Effector memory CD8-positive, alpha-beta T cell (primary cell): ENCODE results near the gene IPO9.
A peak's percentile ranks its signal among the peaks of the same experiment; 100 is the strongest.

Source experiments
- ATAC-seq: fragments of 150-1000 bp; cut with Tn5 transposase; replicated peaks from 2 replicates; pipeline ENCODE4 v1.10.0; 2021; ENCODE audit warnings: mild to moderate bottlenecking, moderate library complexity
- DNase-seq, 3 experiments: peaks; one replicate each; pipeline ENCODE4 v3.0.0; 2021
- H3K27ac Mint-ChIP-seq, 2 donors: one replicate each; pipeline ENCODE4 v1.8.0; 2022; ENCODE audit warnings: mild to moderate bottlenecking in 2 of 2, mixed read lengths in 2 of 2, moderate library complexity in 2 of 2
- H3K27me3 Mint-ChIP-seq, 2 donors: one replicate each; pipeline ENCODE4 v1.8.0; 2022; ENCODE audit warnings: mixed read lengths in 2 of 2
- H3K36me3 Mint-ChIP-seq: one replicate; pipeline ENCODE4 v1.8.0; 2022; ENCODE audit warnings: mild to moderate bottlenecking, moderate library complexity, mixed read lengths; ENCODE audit not compliant: insufficient read depth
- H3K4me1 Mint-ChIP-seq, 2 donors: one replicate each; pipeline ENCODE4 v1.8.0; 2022; ENCODE audit warnings: low read depth in 2 of 2, mixed read lengths in 2 of 2
- H3K4me3 Mint-ChIP-seq, 2 donors: one replicate each; pipeline ENCODE4 v1.8.0; 2022; ENCODE audit warnings: mild to moderate bottlenecking in 2 of 2, mixed read lengths in 2 of 2, moderate library complexity in 2 of 2
- H3K9me3 Mint-ChIP-seq, 2 donors: one replicate each; pipeline ENCODE4 v1.8.0; 2022; ENCODE audit warnings: mixed read lengths in 2 of 2

Gene IPO9

DNA sequence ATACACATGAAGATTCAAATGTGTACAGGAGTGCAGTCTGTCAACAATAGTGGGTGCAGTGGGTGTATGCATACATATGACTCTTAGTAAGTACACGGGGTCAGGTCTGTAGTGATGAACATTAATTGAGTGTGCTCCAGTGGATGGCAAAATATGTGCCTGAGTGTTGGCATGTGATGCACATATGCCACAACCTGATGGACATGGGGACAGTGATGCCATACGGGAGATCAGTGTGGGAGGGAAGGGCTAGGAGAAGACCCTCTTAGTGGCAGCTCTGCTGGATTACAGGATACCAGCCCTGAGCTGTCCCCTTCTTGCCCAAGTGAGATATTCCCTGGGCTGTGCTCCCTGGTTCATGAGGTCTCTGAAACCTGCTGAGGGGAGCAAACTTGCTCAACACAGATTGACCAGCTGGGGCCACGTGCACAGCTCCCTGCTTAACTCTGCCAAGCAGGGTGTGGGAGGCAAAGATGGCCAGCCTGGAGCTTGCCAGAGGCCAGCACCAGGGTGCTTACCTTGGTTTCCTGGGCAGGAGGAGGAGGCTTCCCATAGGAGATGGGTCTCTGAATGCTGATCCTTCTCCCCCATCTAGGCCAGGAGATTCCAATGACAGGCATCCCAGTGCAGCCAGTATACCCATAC, 62.0 kb downstream of the IPO9 start:
- H3K4me3 Mint-ChIP-seq, result no peak overlapping the region
- ATAC-seq (no peak), DNase-seq (no peak)
- no peaks in the 10 kb centered on the region for H3K36me3 Mint-ChIP-seq
- peaks cover 59 to 66% of the 10 kb centered on the region in 2 donors for H3K27me3 Mint-ChIP-seq
- peaks cover 4 to 7% of the 10 kb centered on the region in 2 donors for H3K4me1 Mint-ChIP-seq
- H3K9me3 Mint-ChIP-seq, result no peaks in the 10 kb centered on the region
- H3K27ac Mint-ChIP-seq, result no peak overlapping the region

- Mint-ChIP-seq H3K27me3 (peaks cover 57 to 66% of the 10 kb centered on the region in 2 donors), H3K4me3 (no peak overlapping the region), H3K27ac (no peak overlapping the region), H3K4me1 (peaks cover 10 to 11% of the 10 kb centered on the region in 2 donors), H3K36me3 (no peaks in the 10 kb centered on the region), H3K9me3 (no peaks in the 10 kb centered on the region)
- no peak for ATAC-seq
- DNase-seq, result no peak
These were observed 62.6 kb downstream of the IPO9 start for GRCh38 chr1:201891451-201892045.

DNA sequence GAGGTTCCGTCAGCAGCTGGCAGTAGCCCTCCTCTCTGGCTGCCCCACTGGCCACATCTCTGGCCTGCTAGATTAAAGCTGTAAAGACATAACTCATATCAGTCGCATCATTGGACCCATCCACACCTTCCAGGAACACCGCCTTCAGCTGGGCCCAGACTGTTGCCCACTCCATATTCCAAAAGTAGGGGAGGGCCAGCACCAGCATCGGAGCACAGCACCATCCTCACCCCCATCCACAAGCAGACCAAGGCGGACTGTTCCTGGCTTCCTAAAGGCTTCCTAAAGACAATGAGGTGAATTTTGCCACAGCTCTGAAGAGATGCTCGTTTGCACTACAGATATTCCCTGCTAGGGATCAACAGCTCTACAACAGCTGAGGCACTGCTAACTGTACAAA, 63.3 kb downstream of the IPO9 start:
- no peaks in the 10 kb centered on the region for H3K36me3 Mint-ChIP-seq
- H3K27ac Mint-ChIP-seq, result no peak overlapping the region
- H3K27me3 Mint-ChIP-seq, result peaks cover 51 to 65% of the 10 kb centered on the region in 2 donors
- H3K4me1 Mint-ChIP-seq, result peaks cover 10 to 11% of the 10 kb centered on the region in 2 donors
- no peak overlapping the region for H3K4me3 Mint-ChIP-seq
- DNase-seq, result no peak
- ATAC-seq, result no peak
- no peaks in the 10 kb centered on the region for H3K9me3 Mint-ChIP-seq

DNA sequence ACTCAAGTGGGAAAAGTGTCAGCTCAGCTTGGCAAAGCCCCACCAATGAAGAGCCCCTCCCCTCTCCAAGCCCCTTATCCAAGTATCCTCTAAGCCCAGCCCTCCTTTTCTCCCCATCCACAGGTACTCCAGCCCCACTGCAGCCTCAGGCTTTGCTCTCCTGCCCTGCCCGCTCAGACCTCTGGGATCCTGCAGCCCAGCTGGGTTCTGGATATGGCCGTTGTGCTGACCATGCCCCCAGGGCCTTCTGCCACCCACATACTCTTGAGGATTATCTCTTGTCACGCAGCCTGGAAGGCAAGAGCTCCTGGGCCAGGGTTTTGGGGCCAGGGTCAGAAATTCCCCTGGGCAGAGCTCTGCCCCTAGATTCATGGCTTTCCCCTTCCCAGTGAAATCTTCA, 64.5 kb downstream of the IPO9 start:
- DNase-seq (no peak), ATAC-seq (no peak)
- peaks cover 39 to 56% of the 10 kb centered on the region in 2 donors for H3K27me3 Mint-ChIP-seq
- no peaks in the 10 kb centered on the region for H3K9me3 Mint-ChIP-seq
- no peak overlapping the region for H3K4me3 Mint-ChIP-seq
- H3K27ac Mint-ChIP-seq, result no peak overlapping the region
- H3K4me1 Mint-ChIP-seq, result peaks cover 10 to 11% of the 10 kb centered on the region in 2 donors
- H3K36me3 Mint-ChIP-seq, result peaks cover 2% of the 10 kb centered on the region

DNA sequence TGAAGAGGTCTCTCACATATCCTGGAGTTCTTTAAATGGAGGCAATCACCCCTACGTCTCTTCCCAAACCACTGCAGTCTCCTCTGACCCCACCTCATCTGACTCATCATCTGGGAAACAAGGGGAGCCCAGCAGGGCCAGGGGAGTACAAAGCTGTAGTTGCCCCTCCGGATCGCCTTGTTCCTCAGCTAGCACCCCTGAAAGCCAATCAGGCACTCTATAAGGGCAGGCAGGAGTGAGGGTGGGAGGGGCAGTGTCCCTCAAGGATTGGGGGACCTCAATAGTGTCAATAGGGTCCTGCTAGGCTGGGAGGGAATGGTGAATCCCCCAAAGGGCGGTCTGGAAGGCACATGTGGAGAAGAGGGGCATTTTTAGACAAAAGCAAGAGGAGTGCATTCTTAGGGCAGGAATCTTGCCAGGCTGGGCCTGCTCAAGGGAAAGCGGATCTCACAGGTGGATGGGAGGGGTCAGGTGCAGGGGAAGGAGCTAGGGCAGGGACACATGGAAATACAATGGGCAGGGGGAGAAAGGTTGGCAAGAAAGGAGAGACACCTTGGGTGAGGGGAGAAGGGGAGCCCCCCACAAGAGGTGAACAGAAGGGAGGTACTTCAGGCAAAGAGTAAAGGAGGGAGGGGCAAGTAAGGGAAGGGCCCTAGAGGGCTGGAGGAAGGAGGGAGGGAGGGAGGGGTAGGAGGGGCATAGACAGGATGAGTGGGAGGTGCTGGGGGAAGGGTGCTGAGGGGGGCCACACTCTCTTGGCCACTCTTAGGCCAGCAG, 65.6 kb downstream of the IPO9 start:
- peaks cover 2% of the 10 kb centered on the region for H3K36me3 Mint-ChIP-seq
- no peak overlapping the region for H3K4me3 Mint-ChIP-seq
- ATAC-seq (no peak), DNase-seq (no peak)
- H3K27ac Mint-ChIP-seq, result no peak overlapping the region
- H3K9me3 Mint-ChIP-seq, result no peaks in the 10 kb centered on the region
- H3K4me1 Mint-ChIP-seq, result peaks cover 9% of the 10 kb centered on the region in 2 donors
- peaks cover 35 to 58% of the 10 kb centered on the region in 2 donors for H3K27me3 Mint-ChIP-seq

DNA sequence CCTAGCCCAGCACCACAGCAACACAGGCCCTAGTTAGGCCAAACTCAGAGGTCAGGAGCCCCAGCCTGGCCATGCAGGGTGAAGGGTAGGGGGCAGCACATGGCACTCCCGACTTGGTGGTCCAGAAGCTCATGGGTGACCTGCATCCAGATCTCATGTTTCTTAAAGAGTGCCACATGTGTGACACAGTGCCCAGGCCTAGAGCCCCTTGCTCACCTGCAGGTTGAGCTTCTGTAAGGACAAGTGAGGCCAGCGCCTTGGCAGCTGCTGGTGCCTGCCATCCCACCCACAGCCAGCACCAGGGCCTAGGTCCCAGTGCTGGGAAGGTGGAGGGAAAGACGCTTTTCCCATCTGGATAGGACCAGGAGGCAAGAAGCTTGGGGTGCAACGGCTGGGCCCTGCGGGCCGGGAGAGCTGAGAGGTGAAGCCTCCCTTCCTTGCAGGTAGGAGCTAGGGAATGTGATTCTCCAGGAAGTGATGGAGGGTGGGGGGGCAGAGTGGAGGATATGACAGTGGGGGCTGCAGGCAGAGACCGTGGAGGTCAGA, 66.2 kb downstream of the IPO9 start:
- DNase-seq, result no peak
- Mint-ChIP-seq H3K9me3 (no peaks in the 10 kb centered on the region), H3K27ac (no peak overlapping the region), H3K4me3 (no peak overlapping the region), H3K27me3 (peaks cover 38 to 52% of the 10 kb centered on the region in 2 donors), H3K4me1 (peaks cover 7% of the 10 kb centered on the region in 2 donors), H3K36me3 (peaks cover 2% of the 10 kb centered on the region)
- no peak for ATAC-seq

DNA sequence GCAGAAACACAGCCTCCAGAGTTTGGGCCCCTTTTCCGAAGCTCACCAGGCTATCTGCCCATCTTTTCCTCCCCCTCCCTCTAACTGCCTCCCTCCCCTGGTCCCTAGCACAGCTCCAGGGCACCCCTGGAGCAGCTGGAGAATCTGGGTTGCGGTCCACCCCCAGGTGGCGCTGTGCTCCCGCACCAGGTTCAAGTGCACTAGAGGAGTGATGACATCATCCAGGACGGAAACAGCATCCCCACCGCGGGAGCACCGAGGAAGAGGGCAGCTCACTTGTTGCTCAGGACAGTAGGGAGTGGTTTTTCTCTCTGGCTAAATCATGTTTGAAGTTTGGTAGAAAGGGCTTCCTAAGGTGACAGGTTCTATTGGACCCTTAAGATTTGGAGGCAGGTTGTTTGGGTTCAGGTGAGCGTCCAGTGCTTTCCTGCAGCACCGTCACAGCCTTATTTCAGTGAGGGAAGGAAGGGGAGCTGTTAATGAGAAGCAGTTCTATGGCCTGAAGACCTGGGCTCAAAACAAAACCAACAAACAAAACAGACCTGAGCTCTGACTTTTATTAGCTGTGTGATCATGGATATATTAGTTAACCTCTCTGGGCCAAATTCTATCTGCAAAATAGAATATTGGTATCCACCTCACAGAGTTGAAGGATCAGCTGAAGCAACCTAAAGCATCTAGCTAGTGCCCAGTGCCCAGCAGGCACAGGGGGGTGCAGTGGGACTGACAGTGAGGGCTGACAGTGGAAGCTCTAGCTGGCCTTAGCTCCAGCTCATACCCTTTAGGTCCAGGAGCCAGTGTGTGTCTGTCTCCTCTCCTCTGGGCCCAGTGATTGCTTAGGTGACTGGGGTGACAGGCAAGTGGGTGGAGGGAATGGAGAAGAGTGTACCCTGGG, 67.2 kb downstream of the IPO9 start:
- H3K36me3 Mint-ChIP-seq, result peaks cover 2% of the 10 kb centered on the region
- H3K4me1 Mint-ChIP-seq, result peaks cover 7% of the 10 kb centered on the region in 2 donors
- H3K9me3 Mint-ChIP-seq, result no peaks in the 10 kb centered on the region
- ATAC-seq (peak; percentile 96), DNase-seq (peak; percentile 61 to 76 (median 69))
- peak overlapping the region; percentile 68 to 78 for H3K27ac Mint-ChIP-seq
- H3K4me3 Mint-ChIP-seq, result peak overlapping the region; percentile 28 to 56
- peaks cover 35 to 42% of the 10 kb centered on the region in 2 donors for H3K27me3 Mint-ChIP-seq

GRCh38 chr1:201896951-201897391, 68.0 kb downstream of the IPO9 start:
- no peak for DNase-seq
- Mint-ChIP-seq H3K27ac (peak overlapping the region in 1 of 2 donors; percentile 68), H3K36me3 (peaks cover 2% of the 10 kb centered on the region), H3K4me3 (no peak overlapping the region), H3K9me3 (no peaks in the 10 kb centered on the region), H3K27me3 (peaks cover 27 to 34% of the 10 kb centered on the region in 2 donors), H3K4me1 (peaks cover 7% of the 10 kb centered on the region in 2 donors)
- no peak for ATAC-seq

DNA sequence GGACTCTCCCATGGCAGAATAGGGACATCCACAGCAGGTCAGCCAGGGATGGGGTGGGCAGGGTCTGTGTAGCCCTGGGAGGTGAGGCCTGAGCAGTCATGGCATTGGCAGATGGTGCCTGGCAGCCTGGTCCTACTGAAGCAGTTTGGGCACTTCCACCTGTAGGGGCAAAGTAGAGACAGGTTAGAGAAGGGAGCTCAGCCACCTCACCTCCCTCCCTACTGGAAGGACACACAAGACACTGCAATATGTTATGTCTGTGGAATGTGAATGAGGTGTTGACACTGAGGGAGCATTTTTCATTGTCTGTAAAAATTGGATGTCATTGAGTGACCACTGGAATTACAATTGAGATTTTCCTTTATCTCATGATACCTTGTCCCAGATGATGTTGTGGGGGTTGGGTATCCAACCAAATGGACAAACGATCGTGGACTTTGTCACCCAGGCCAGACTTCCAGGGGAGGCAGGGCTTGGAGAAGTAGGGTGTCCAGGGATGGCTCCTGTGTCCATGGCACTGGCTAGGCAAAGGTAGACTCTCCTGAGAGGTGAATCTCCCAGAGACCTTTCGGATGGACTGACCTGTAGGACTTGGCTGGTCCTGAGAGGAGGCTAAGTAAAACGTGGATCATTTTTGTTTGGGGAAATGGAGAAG, 69.4 kb downstream of the IPO9 start:
- DNase-seq, result no peak
- no peak for ATAC-seq
- no peaks in the 10 kb centered on the region for H3K9me3 Mint-ChIP-seq
- H3K27ac Mint-ChIP-seq, result peak overlapping the region in 1 of 2 donors; percentile 81
- no peak overlapping the region for H3K4me3 Mint-ChIP-seq
- H3K4me1 Mint-ChIP-seq, result peaks cover 7% of the 10 kb centered on the region in 2 donors
- peaks cover 17 to 24% of the 10 kb centered on the region in 2 donors for H3K27me3 Mint-ChIP-seq
- peaks cover 2% of the 10 kb centered on the region for H3K36me3 Mint-ChIP-seq

- Mint-ChIP-seq H3K9me3 (no peaks in the 10 kb centered on the region), H3K4me3 (no peak overlapping the region), H3K4me1 (peaks cover 7% of the 10 kb centered on the region in 2 donors), H3K27me3 (peaks cover 11 to 17% of the 10 kb centered on the region in 2 donors), H3K27ac (no peak overlapping the region), H3K36me3 (peaks cover 2% of the 10 kb centered on the region)
- no peak for ATAC-seq
- no peak for DNase-seq
These were observed 70.0 kb downstream of the IPO9 start for GRCh38 chr1:201898992-201899391.

DNA sequence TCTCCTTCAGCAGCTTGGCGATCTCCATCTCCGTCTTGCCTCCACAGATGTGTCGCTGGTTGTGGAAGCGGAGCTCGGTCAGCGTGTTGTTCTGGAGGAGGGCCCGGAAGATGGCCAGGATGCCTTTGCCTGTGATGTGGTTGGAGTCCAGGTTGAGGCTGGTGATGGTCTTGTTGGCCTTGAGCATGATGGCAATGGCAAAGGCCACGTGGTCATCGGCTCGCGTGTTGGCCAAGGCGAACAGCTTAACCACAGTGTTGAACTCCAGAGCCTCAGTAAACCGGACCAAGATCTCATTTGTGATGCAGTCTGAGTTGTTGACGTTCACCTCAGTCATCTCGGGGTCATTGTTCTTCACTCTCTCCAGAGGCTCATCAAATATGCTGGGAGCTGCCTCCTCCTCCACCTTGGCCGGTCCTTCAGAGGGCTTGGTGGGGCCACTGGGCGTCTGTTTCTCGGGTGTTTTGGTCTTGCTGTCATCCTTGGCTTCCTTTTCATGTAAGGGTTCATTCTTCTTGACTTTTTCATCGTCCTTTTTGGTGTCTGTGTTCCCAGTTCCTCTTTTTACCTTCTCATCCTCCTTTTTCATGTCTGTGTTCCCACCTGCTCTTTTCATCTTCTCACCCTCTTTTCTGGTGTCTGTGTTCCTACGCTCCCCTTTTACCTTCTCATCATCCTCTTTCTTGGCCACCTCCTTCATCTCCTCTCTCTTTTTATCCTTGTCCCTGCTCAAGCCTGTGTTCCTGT, 70.9 kb downstream of the IPO9 start:
- H3K27me3 Mint-ChIP-seq, result peaks cover 10% of the 10 kb centered on the region in 2 donors
- no peaks in the 10 kb centered on the region for H3K9me3 Mint-ChIP-seq
- no peak for ATAC-seq
- H3K4me3 Mint-ChIP-seq, result no peak overlapping the region
- no peak overlapping the region for H3K27ac Mint-ChIP-seq
- peaks cover 2% of the 10 kb centered on the region for H3K36me3 Mint-ChIP-seq
- DNase-seq, result no peak
- peaks cover 7% of the 10 kb centered on the region in 2 donors for H3K4me1 Mint-ChIP-seq

- Mint-ChIP-seq H3K36me3 (peaks cover 2% of the 10 kb centered on the region), H3K9me3 (no peaks in the 10 kb centered on the region), H3K27me3 (peaks cover 10% of the 10 kb centered on the region in 2 donors), H3K27ac (no peak overlapping the region), H3K4me3 (no peak overlapping the region), H3K4me1 (peaks cover 7 to 8% of the 10 kb centered on the region in 2 donors)
- DNase-seq (no peak), ATAC-seq (no peak)
These were observed 71.5 kb downstream of the IPO9 start for GRCh38 chr1:201900476-201900875.
